Ectodermal cell (in vitro differentiated cells): ENCODE measurements around the gene USH1G.

ENCODE experiments used
- H3K27ac ChIP-seq: 2 replicates; pipeline ENCODE4 v1.7.0; 2013; ENCODE audit warnings: mild to moderate bottlenecking, low read depth, low read length; ENCODE audit not compliant: insufficient read depth, poor library complexity, severe bottlenecking
- H3K27me3 ChIP-seq: 2 replicates; pipeline ENCODE4 v1.7.0; 2013; ENCODE audit warnings: mild to moderate bottlenecking, low read length; ENCODE audit not compliant: insufficient read depth, control insufficient read depth, poor library complexity, severe bottlenecking
- H3K36me3 ChIP-seq: one replicate; pipeline ENCODE4 v1.7.0; 2013; ENCODE audit warnings: low read length; ENCODE audit not compliant: control insufficient read depth, insufficient read depth
- H3K4me1 ChIP-seq: one replicate; pipeline ENCODE4 v1.7.0; 2013; ENCODE audit warnings: low read length; ENCODE audit not compliant: control insufficient read depth, insufficient read depth
- H3K4me3 ChIP-seq: 2 replicates; pipeline ENCODE4 v1.7.0; 2013; ENCODE audit warnings: low read depth, low read length, control low read depth; ENCODE audit not compliant: insufficient read depth
- H3K9me3 ChIP-seq: 2 replicates; pipeline ENCODE4 v1.7.0; 2013; ENCODE audit warnings: mild to moderate bottlenecking, low read length, moderate library complexity; ENCODE audit not compliant: control insufficient read depth
- WGBS, 2 experiments: methylation state at CpG; one replicate each; pipeline ENCODE4 v1.1.7; 2013; ENCODE audit warnings: missing lambda C conversion rate in 2 of 2; 5-methylcytosine and 5-hydroxymethylcytosine counted together

USH1G gene

DNA sequence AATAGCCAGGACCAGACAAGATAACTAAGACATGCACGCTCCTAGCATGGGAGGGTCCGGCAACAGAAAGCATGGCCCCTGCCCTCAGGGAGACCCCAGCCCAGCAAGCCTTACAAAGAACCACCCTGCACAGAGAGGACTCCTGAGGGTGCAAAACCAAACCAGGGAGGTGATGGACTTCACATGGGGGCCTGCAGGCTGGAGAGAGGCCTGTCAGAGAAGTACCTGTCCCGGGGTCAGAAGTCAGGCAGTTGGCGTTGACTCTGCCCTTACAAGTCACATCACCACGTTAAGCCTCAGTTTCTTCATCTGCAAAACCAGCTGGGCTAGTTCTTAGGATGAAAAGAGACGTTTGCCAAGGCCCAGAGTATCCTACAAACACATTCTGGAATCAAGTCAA lies 5.7 kb upstream of the USH1G start:
- Histone ChIP-seq H3K27me3 (peaks cover 70% of the 10 kb centered on the region), H3K27ac (no peak overlapping the region), H3K4me3 (no peak overlapping the region), H3K36me3 (no peaks in the 10 kb centered on the region), H3K9me3 (no peaks in the 10 kb centered on the region), H3K4me1 (peaks cover 3% of the 10 kb centered on the region)
- 83 to 84% methylated on average over 6 of the region's 6 CpGs for WGBS, 2 experiments

DNA sequence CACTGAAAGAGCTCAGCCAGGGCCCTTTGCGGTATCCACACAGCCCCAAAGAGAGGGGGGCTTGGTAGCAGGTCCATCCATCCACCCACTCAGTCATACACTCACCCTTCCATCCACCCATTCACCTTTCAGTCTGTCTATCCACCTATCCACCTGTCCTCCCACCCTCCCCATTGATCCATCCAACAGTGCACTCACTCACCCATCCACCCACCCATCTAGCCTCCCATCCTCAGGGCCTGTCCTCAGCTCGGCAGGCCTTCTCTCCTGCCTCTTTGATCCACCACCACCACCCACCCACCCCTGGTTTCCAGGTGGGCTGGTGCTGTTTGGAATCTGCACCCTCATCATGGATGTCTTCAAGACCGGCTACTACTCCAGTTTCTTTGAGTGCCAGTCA lies 2.2 kb upstream of the USH1G start:
- Histone ChIP-seq H3K4me1 (peaks cover 9% of the 10 kb centered on the region), H3K4me3 (no peak overlapping the region), H3K9me3 (no peaks in the 10 kb centered on the region), H3K27ac (no peak overlapping the region), H3K27me3 (peaks cover 74% of the 10 kb centered on the region), H3K36me3 (no peaks in the 10 kb centered on the region)
- 81 to 84% methylated on average over 3 of the region's 3 CpGs for WGBS, 2 experiments

DNA sequence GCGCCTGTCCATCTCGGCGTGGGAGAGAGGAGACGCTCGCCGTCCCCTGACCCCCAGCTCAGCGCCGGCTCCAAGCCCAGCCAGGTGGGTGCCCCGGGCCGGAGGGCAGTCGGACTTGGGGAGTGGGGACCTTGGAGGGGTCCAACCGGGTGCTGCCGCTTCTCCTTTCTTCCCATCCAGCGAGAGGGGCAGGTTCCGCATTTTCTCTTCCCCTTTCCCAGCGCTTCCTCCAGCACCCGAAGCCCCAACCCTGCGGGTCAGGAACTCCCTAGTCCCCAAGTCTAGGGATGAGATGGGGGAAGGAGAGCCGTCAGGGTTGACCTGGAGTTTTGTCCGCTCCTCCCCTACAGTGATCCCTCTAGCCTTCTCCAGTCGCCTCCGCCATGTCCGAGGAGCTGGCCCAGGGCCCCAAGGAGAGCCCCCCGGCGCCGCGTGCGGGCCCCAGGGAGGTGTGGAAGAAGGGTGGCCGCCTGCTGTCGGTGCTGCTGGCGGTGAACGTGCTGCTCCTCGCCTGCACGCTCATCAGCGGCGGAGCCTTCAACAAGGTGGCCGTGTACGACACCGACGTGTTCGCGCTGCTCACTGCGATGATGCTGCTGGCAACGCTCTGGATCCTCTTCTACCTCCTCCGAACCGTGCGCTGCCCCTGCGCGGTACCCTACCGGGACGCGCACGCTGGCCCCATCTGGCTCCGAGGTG lies 1.3 kb upstream of the USH1G start, which contains the start of gene OTOP2:
Gene OTOP2 (plus strand): TSS at position 24 of the 699 bp plus-strand sequence. CDS start 360 bp downstream, at position 384.
- 9 to 10% methylated on average over 54 of the region's 54 CpGs for WGBS, 2 experiments
- Histone ChIP-seq H3K27me3 (peaks cover 74% of the 10 kb centered on the region), H3K27ac (no peak within 1 kb of the TSS), H3K9me3 (no peaks in the 10 kb centered on the region), H3K4me3 (peak within 1 kb of the TSS; percentile 16), H3K36me3 (no peaks in the 10 kb centered on the region), H3K4me1 (peaks cover 9% of the 10 kb centered on the region)

DNA sequence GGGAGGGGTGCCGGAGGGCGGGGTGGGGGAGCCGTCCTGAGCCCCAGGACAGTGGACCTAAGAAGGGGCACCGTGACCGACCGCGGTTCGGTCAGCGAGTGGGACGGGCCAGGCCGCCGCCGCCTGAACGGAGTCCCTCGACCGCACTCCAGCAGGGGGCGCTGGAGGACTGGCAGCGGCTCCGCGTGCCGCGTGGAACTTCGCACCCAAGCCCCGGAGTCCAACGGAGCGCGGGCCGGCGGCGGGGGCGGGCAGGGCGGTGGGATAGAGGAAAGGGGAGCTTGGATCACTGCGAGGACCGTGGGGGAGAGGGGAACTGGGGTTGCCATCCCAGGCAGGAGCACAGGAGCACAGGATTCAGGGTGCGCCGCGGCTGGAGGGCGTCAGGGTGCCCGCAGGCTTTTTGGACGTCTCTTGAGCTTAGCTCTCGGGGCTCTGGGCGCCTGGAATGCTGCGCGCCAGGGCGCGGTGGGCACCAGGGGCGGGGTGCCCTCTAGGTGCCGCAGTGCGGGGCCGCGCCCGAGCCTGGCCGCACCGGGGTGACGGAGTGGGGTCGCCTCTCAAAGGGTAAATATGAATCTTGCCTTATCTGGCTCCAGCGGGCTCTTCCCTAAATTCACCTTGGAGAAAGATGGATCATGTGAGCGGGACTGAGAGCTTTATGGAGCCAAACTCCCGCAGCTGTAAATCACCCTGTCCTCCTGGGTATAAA lies 639 bp upstream of the USH1G start:
- no peak overlapping the region for H3K27ac ChIP-seq
- H3K36me3 ChIP-seq: no peaks in the 10 kb centered on the region
- WGBS, 2 experiments: 7% methylated on average over 59 of the region's 59 CpGs
- H3K4me3 ChIP-seq: peak overlapping the region; percentile 16
- peaks cover 9% of the 10 kb centered on the region for H3K4me1 ChIP-seq
- H3K27me3 ChIP-seq: peaks cover 70% of the 10 kb centered on the region
- no peaks in the 10 kb centered on the region for H3K9me3 ChIP-seq

DNA sequence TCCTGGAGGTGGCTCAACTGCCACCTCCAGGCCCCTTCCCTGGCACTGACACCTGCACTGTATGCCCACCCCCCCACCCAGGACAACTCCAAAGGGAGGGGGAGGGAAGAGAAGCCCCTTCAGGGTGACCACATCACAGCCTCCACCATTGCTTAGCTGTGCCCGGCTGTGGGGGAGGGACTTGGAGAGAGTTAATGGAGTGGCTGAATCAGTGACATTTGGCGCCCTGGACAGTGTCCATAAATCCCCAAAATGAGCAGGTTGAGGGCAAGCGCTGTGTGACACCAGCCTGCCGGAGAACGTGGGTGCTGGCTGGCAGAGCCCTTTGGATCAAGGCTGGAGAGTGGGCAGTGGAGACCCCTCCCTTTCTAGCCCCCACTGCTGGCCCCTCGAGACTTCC lies 883 bp downstream of the USH1G start:
- peaks cover 55% of the 10 kb centered on the region for H3K27me3 ChIP-seq
- no peaks in the 10 kb centered on the region for H3K9me3 ChIP-seq
- 79 to 81% methylated on average over 6 of the region's 6 CpGs for WGBS, 2 experiments

DNA sequence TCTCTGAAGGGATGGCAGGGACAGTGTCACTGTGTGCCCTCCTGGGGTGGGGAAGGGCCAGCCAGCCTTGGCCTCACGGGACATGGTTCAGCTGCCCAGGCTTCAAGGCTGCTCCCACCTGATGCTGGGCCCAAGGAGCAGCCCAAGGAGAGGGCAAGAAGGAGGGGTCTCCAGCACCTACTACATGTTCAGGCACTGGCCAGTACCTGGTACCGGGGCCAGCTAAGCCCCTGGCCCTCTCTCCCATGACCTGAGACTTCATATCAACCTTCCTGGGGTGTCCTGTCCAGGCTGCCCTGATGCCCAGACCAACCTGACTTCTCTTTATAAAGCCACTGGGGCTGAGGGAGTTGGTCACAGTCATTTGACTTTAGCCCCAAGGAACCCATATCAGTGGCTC lies 1.3 kb downstream of the USH1G start:
- peaks cover 51% of the 10 kb centered on the region for H3K27me3 ChIP-seq
- no peaks in the 10 kb centered on the region for H3K9me3 ChIP-seq
- WGBS, 2 experiments: 92 to 96% methylated on average over 2 of the region's 2 CpGs
- no peak overlapping the region for H3K27ac ChIP-seq
- peaks cover 9% of the 10 kb centered on the region for H3K4me1 ChIP-seq
- no peak overlapping the region for H3K4me3 ChIP-seq
- H3K36me3 ChIP-seq: no peaks in the 10 kb centered on the region

More for the DNA sequence above, 883 bp downstream of the USH1G start:
- Histone ChIP-seq H3K27ac (no peak overlapping the region), H3K4me3 (no peak overlapping the region), H3K36me3 (no peaks in the 10 kb centered on the region), H3K4me1 (peaks cover 9% of the 10 kb centered on the region)

DNA sequence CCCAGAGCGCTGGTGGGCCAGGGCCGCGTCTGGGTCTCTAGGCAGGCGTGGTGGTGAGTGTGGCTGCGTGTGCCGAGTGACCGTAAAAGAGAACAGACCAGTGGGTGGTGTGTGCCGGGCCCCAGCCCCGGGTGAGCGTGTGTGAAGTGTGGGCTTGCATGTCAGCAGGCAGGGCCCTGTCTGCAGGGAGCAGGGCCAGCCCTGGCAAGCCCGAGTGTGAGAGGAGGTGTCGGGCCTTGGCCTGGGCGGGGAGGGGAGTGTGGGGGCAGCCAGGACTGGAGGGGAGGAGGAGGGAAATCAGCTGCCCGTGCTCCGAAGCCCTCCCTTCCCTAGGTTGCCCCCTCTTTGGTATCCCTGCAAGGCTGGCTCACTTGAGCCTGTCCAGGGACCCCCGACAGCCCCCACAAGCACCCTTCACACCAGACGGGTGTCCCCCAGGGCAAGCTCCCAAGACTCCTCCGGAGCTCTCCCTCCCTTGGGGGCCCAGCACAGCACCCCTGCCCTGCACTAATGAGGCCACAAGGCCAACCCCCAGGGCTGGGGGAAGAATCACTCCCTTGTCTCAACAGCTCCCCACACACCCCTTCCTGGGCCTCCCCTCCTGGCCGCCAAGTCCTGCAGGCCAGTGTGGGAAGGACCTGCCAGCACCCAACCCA lies 1.9 kb downstream of the USH1G start:
- Histone ChIP-seq H3K27ac (no peak overlapping the region), H3K27me3 (peaks cover 45% of the 10 kb centered on the region), H3K36me3 (no peaks in the 10 kb centered on the region), H3K4me3 (no peak overlapping the region), H3K4me1 (peaks cover 9% of the 10 kb centered on the region), H3K9me3 (no peaks in the 10 kb centered on the region)
- 77 to 79% methylated on average over 19 of the region's 19 CpGs for WGBS, 2 experiments

DNA sequence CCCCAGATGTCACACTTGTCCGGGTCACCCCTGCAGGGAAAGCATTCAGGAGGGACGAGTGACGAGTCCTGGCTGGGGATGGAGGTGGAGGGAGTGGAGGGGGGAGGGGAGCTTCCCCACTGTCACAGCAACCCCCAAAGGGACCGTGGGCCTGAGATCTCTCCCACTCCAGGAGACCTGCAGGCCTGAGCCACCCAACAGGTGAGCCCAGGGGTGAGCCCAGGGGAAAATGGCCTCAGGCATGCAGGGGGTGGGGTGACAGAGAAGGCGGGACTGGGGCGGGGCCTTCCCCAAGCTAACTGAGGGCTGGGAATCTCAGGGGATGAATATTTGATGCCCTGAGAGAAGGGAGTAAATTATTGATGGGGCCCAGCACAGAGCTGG lies 2.4 kb downstream of the USH1G start:
- Histone ChIP-seq H3K4me1 (peaks cover 9% of the 10 kb centered on the region), H3K36me3 (no peaks in the 10 kb centered on the region), H3K27me3 (peaks cover 40% of the 10 kb centered on the region), H3K9me3 (no peaks in the 10 kb centered on the region), H3K4me3 (no peak overlapping the region), H3K27ac (no peak overlapping the region)
- 74% methylated on average over 6 of the region's 6 CpGs for WGBS, 2 experiments

DNA sequence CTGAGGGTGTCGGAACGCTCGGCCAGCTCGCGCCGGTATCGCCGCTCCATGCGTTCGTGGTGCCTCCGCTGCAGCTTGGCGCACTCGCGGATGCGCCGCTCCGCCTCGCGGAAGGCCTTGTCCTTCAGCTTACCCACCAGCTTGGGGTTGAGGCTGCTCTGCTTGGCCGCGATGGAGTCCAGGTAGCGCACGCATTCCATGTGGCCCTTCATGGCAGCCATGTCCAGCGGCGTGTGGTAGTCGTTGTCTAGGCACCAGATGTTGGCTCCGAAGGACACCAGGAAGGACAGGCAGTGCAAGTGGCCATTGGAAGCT lies 2.8 kb downstream of the USH1G start:
- Histone ChIP-seq H3K27ac (no peak overlapping the region), H3K4me1 (peaks cover 9% of the 10 kb centered on the region), H3K9me3 (no peaks in the 10 kb centered on the region), H3K27me3 (peaks cover 36% of the 10 kb centered on the region), H3K36me3 (no peaks in the 10 kb centered on the region), H3K4me3 (no peak overlapping the region)
- WGBS, 2 experiments: 96 to 97% methylated on average over 27 of the region's 27 CpGs
